HG02970 (cell line): ENCODE results near the gene AGPAT4.

Experiments
- ATAC-seq: cut with Tn5 transposase; IDR thresholded peaks from one replicate; pipeline ENCODE4 v1.9.1; 2021; ENCODE audit warnings: mild to moderate bottlenecking, moderate library complexity, moderate number of reproducible peaks; ENCODE audit not compliant: unreplicated experiment, low FRiP score

AGPAT4 gene

DNA sequence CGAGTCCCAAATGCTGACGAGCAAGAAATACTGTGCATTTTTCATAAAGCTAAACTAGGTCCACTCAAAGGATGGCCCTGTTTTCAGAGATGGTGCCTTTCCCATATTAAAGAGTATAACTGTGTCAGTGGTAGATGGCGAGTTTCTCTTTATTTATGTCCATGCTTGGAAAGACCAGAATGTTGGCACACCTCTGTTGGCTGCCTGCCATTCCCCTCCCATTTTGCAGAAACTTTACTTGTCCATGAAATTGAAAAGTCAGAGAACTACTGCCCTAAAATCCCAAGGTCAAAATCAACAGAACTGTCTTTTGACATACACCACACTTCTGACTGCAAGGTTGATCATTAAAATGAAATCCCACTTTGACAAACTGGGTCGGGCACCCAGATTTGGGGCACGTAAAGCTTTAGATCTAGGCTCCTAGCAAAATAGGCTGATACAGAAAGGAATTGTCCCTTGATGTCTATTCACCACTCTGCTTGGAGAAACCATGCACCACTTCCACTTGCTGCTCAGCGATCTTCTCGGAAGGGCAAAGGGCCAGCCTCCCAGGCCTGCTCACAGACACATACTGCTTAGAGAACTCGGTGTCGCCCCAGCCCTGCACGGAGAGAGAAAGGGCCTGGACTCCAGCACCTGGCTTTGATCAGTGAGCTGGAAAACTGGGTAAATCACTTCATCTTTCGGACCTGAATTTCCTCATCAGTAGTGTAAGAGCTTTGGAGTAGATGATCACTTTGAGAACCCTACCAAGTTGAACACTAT is 130.0 kb downstream of the AGPAT4 start:
- ATAC-seq: no peak

GRCh38 chr6:161142957-161143296 is 130.9 kb downstream of the AGPAT4 start:
- ATAC-seq: no peak

DNA sequence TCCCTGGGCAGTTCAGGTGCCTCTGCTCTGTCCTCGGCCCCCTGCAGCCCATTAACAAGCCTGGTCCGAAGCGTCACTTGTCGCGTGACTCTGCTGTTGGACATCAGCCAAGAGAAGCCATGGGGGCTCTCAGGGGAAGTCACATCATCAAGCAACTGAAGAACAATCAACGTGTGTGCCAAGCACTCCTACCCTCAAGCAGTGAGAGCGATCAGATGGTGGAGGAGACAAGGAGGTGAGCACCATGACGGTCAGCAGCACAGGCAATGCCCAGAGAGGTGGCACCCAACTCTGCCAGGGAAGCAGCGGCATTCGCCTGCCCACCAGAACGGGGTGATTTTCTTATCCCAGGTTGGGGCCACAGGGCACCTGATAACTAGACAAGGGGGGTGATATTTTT is 132.7 kb downstream of the AGPAT4 start:
- ATAC-seq: no peak

DNA sequence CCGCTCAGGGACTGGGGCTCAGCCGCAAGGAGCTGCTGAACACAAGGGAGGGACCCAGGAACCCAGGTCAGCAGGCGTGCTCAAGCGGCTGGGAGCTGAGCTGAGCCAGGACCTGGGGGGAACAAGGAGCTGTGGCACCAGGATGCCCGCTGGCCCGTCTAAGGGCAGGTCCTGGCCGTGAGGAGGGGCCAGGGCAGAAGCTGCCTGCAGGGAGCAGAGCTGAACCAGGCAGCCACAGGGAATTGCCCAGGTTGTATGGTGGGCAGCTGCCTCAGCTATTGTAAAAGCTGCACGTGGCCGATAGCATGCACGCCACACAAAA is 133.3 kb downstream of the AGPAT4 start:
- ATAC-seq: no peak

GRCh38 chr6:161139766-161140553 is 133.9 kb downstream of the AGPAT4 start:
- no peak for ATAC-seq

DNA sequence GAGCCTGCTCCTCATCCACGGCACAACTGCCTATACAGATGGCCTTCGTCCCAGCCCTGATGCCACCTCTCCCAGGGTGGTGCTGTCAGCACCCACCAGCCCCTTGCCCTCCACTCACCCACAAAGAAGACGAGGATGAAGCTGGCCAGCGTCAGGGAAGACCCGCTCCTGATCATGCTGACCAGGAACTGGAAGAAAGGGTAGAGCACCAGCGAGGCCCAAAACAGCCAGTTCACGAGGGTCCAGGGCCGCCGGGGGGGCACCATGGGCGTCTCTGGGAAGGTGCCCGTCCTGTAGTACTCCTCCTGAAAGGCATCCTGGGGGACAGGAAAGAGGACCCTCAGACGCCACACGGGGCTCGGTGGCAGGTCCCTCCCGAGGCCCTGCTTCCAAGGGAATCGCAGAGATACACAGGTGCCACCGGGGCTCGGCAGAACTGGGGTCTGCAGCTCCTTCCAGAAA is 134.5 kb downstream of the AGPAT4 start:
- no peak for ATAC-seq

DNA sequence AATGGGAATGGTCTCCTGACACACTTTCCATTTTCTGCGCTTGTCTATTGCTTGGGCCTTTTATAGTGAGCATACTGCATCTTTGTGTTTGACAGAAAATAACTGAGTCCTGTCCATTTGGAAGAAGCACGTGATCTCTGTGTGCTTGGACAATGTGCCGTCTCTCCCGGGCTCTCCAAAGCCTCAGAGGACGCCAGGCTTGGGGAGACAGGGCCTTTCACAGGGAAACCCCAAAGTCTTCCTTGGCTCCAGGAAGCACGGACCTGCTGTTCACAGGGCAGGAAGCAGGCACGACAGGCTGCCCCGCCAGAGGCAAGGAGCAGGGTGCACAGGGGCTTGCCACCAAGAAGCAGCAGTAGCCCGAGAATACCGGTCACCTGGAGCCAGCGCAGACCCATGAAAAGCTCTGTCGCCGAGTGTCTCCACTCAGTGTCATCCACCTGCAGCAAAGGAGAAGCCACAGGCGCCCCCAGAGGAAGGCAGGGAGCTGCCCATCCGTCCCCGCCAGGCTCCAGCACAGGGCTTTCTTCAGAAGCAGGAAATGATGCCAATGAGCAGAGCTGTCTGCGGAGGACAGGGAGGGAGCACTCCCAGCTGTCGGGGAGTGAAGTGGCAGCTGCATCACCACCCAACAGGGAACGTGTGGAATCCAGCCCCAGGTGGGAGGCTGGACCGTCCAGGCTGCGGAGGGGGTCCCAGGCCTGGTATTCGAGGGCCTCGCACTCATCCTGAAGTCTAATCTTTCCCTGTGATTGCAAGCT is 135.1 kb downstream of the AGPAT4 start:
- no peak for ATAC-seq

DNA sequence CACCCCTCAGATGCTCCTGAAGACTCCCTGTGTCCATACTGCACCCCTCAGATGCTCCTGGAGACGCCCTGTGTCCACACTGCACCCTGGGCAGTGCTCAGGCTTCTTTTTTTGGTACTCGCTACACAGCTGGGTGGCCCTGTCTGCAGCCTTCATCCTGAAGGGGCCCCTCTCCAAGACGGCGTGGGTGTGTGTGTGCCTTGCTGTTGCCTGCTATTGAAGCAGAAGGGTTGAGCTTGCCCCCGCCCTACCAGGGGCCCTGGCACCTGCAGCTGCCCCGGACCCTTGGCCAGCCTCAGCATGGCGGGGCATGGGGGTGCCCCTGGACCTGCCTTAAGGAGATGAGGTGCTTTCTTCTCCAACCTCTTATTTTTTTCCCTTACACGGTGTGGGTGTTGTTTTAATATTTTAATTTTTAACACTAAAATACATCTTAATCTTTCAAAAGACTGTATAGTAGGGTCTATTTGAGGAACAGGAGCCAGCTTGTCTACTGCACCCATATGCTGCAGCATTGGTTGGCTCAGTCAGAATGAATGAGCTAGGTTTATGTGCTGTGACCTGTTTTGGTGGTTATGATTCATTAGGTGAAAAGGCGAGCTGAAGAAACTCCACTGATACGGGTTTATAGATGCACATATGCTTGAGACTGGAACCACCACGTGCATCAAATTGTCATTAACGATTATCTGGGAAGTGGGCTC is 135.9 kb downstream of the AGPAT4 start:
- no peak for ATAC-seq

- ATAC-seq: no peak
Observed at GRCh38 chr6:161137320-161137719, 136.5 kb downstream of the AGPAT4 start.

DNA sequence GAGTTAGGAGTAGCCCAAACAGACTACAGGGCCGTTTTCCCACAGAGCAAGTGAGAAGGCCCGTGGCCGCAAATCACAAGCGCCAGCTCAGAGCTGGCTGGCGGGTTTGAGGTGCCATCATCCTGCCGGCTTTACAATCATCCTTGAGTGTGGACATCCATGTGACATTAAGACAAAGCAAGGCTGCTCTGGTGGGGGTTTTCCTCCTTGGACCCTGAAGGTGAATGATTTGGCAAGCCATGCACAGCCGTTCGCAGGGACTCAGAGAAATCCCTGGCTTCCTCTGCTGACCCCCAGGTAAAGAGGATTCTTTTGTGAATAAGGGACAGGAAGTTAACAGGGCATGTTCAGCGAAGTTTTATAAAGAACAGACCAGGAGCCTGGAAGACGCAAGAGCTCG is 137.2 kb downstream of the AGPAT4 start:
- ATAC-seq: no peak

GRCh38 chr6:161135695-161136591 is 137.9 kb downstream of the AGPAT4 start:
- ATAC-seq: no peak

- ATAC-seq: no peak
Observed at GRCh38 chr6:161134550-161135298, 139.1 kb downstream of the AGPAT4 start.

GRCh38 chr6:161133963-161134362 is 139.9 kb downstream of the AGPAT4 start:
- no peak for ATAC-seq

GRCh38 chr6:161132384-161132783 is 141.5 kb downstream of the AGPAT4 start:
- no peak for ATAC-seq

GRCh38 chr6:161130967-161131766 is 142.7 kb downstream of the AGPAT4 start:
- no peak for ATAC-seq

GRCh38 chr6:161130541-161130940 is 143.3 kb downstream of the AGPAT4 start:
- no peak for ATAC-seq

GRCh38 chr6:161128680-161129196 is 145.1 kb downstream of the AGPAT4 start:
- ATAC-seq: no peak

GRCh38 chr6:161128230-161128629 is 145.6 kb downstream of the AGPAT4 start:
- no peak for ATAC-seq
